Renal cortex interstitium (tissue), 11 donors: ENCODE data around the gene IGSF8. TPM values are rescaled to one million over a fixed set of nuclear protein-coding genes. Genes with fewer than 3 reads are reported as not detected.
"Not testable (repeated sequence)": the region's sequence is repeated elsewhere in the genome, so short reads cannot be mapped to it uniquely, and the experiment has no call there.

ENCODE experiments used
- DNase-seq, 11 donors: peaks; one replicate each; pipeline ENCODE4 v3.0.0-alpha.2; 2013; ENCODE audit warnings: low read depth in 9 of 11, low spot score in 4 of 11; ENCODE audit errors: extremely low read depth in 1 of 11
- polyA plus RNA-seq, 3 donors: library from polyadenylated mRNA; unstranded; fragments of 120-200 nt; gene quantifications; one replicate each; pipeline ENCODE4 v1.2.1, GENCODE V29; 2013; ENCODE audit not compliant: insufficient read length in 3 of 3

The IGSF8 gene
- polyA plus RNA-seq, 3 donors = 26.0 to 40.5 (median 37.1) TPM

- no peak for DNase-seq
These were observed 44.7 kb downstream of the IGSF8 start for GRCh38 chr1:160053548-160054365.

DNA sequence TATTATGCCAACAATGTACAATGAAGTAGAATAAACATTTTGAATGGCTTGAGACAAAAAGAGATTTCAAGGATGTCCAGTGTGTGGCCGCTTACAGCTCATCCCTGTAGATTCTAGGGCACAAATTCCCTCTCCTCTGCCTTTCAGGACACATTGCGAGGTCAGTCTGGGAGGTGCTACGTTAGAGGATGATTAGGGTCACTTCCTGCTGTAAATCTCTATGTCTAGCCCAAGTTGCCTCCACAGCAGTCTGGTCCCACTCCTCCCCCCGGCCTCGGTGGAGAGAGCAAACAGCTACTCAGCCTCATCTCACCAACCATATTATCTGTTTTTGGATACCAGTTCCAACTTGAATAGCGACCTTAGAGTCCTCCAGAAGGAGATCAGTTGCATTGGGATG lies 45.5 kb downstream of the IGSF8 start:
- DNase-seq = no peak

- DNase-seq = no peak
These were observed 47.8 kb downstream of the IGSF8 start for GRCh38 chr1:160050619-160051018.

DNA sequence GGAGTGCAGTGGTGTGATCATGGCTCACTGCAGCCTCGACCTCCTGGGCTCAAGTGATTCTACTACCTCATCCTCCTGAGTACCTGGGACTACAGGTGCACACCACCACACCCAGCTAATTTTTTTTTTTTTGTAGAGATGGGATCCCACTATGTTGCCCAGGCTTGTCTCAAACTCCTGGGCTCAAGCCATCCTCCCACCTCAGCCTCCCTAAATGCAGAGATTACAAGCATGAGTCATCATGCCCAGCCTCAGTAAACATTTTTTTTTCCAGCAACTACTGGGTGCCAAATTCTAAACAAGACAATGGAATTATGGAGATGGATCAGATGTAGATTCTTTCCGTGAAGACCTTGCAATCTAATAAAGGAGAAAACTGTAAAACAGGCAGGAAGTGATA lies 48.2 kb downstream of the IGSF8 start:
- DNase-seq = not testable (repeated sequence)

GRCh38 chr1:160049101-160049500 lies 49.3 kb downstream of the IGSF8 start:
- DNase-seq = no peak

DNA sequence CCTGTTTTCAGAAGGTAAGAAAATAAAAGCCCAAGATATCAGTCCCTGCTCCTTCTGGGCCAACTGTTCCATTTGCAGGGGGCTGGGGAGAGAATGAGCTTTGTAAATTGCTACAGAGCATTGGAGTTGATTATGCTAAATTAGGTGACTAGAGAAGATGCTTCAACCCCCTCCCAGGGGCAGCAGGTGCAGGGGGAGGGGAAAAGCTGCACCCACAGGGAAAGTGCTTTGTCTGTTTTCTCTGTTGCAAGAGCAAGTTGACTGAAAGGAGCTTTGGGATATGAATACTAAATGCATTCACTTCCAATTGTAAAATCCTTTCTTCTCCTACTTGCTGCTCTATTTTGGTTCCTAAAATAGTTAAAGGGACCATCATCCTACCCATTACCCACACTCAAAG lies 50.1 kb downstream of the IGSF8 start:
- no peak for DNase-seq

DNA sequence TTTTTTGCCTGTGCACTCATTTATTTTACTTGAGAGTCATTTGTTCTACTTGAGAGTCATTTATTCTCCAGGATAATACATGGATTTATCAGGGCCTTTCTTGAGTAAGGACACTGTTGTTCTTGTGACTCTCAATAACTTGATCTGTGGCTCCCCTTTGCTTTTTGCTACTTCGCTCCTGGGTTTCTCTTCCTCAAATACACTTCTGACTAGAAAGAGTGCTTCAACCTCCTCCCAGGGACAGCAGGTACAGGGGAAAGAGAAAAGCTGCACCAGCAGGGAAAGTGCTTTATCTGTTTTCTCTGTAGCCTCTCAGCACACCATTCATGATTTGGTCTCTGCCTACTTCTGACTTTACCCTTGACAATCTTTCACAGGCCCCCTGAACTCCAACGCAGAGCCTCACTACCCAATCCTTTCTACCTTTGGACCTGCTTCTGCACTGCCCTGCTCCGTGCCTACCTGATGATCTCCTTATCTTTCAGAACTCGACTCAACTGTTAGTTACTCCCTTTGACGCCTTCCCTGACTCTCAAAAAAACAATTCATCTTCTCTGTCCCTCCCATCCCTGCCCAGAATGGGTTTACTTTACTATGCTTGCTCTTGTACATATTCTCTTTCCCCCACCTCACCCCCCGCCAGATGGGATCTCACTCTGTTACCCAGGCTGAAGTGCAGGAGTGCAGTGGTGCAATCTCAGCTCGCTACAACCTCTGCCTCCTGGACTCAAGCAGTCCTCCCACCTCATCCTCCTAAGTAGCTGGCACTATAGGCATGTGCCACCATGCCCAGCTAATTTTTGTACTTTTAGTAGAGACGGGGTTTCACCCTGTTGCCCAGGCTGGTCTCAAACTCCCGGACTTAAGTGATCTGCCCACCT lies 51.1 kb downstream of the IGSF8 start:
- DNase-seq = no peak

DNA sequence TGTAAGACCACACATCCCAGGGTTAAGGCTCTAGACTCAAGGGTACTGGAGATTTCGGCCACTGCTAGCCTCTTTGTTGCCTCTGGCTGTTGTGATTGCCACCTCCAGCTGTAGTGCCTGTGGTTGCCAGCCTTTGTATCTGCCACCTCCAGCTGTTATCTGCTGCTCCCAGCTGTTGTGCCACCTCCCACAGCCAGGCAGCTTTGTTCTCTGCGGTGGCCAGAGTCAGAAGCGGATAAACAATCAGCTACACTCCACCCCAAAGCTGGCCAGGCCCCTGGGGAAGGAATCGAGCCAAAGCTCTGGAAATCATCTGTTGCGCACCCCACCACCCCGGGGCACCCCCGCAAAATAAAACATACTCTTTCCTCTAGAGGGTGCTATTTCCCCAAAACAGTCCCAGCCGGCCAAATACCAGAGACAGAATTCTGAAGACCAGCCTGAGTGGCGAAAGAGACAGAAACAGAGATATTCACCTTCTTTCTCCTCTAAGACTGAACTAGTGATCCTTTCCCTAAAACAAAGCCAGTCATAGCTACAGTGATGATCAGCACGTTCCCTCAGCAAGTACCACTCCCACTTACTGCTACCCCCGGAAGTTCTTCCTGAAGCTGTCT lies 51.8 kb downstream of the IGSF8 start:
- no peak for DNase-seq

GRCh38 chr1:160045653-160046052 lies 52.8 kb downstream of the IGSF8 start:
- DNase-seq = no peak

- no peak for DNase-seq
These were observed 54.9 kb downstream of the IGSF8 start for GRCh38 chr1:160043543-160043942.

Other genes with a start within 250 kb of the IGSF8 start
- 1 to 10 TPM in 1 of 3 donors, under 1 TPM in 2; 0.30 to 1.2 (median 0.32) TPM for gene VSIG8, start 236.0 kb downstream of the IGSF8 start, polyA plus RNA-seq
- gene CFAP45, start 198.5 kb downstream of the IGSF8 start, polyA plus RNA-seq = 1 to 10 TPM; 3.0 to 4.4 (median 3.1) TPM
- 100 to 1,000 TPM; 119 to 150 (median 126) TPM for gene TAGLN2, start 173.1 kb downstream of the IGSF8 start, polyA plus RNA-seq
- 10 to 100 TPM; 12.7 to 19.9 (median 18.1) TPM for gene IGSF9, start 153.0 kb downstream of the IGSF8 start, polyA plus RNA-seq
- gene SLAMF9, start 144.4 kb downstream of the IGSF8 start, polyA plus RNA-seq = not detected
- 10 to 100 TPM; 11.7 to 13.0 (median 12.4) TPM for gene PIGM, start 66.6 kb downstream of the IGSF8 start, polyA plus RNA-seq
- 10 to 100 TPM; 19.8 to 25.3 (median 20.0) TPM for gene KCNJ10, start 28.5 kb downstream of the IGSF8 start, polyA plus RNA-seq
- under 1 TPM; 0.05 to 0.13 (median 0.09) TPM for gene KCNJ9, start 17.1 kb downstream of the IGSF8 start, polyA plus RNA-seq
- gene ATP1A2, start 17.1 kb upstream of the IGSF8 start, polyA plus RNA-seq = 1 to 10 TPM; 4.2 to 4.9 (median 4.7) TPM
- under 1 TPM; 0.11 to 0.32 (median 0.12) TPM for gene ATP1A4, start 53.0 kb upstream of the IGSF8 start, polyA plus RNA-seq
- under 1 TPM; 0.20 to 0.65 (median 0.33) TPM for gene CASQ1, start 92.0 kb upstream of the IGSF8 start, polyA plus RNA-seq
- gene PEA15, start 106.8 kb upstream of the IGSF8 start, polyA plus RNA-seq = 100 to 1,000 TPM in 1 of 3 donors, 10 to 100 TPM in 2; 86.8 to 117 (median 99.7) TPM
- gene DCAF8, start 163.9 kb upstream of the IGSF8 start, polyA plus RNA-seq = 100 to 1,000 TPM; 200 to 285 (median 205) TPM
- 10 to 100 TPM; 79.0 to 88.5 (median 80.8) TPM for gene PEX19, start 186.5 kb upstream of the IGSF8 start, polyA plus RNA-seq
- gene COPA, start 244.6 kb upstream of the IGSF8 start, polyA plus RNA-seq = 100 to 1,000 TPM; 157 to 174 (median 165) TPM
- 100 to 1,000 TPM; 150 to 170 (median 150) TPM for gene NCSTN, start 244.8 kb upstream of the IGSF8 start, polyA plus RNA-seq